Amygdala (tissue), 56 donors: ENCODE data around the gene BCAS3.
"Not testable (repeated sequence)": the region's sequence is repeated elsewhere in the genome, so short reads cannot be mapped to it uniquely, and the experiment has no call there.

ENCODE experiments used
- DNase-seq, 56 donors: peaks; one replicate each; lab custom pipeline; 2025; lab: John Stamatoyannopoulos, UW

The BCAS3 gene

GRCh38 chr17:61143026-61143425, 465.4 kb downstream of the BCAS3 start:
- no peak for DNase-seq

DNA sequence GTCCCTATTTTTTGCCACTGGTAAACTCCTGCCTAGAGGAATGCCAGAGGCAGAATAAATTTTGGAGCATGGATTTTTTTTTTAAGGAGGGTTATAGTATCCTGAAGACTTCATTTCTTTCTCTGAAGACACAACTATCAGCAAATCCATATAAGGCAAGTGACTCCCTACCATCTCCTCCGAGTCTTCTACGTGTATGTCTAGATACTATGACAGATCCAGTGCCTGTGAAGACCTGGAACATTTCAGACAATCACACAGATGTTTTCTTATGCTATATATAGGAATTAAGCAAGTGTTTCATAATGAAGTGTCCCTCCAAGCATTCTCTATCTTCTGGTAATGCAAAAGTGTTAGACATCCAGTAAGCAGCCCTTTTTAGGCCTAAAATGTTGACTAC, 466.5 kb downstream of the BCAS3 start:
- DNase-seq: no peak

DNA sequence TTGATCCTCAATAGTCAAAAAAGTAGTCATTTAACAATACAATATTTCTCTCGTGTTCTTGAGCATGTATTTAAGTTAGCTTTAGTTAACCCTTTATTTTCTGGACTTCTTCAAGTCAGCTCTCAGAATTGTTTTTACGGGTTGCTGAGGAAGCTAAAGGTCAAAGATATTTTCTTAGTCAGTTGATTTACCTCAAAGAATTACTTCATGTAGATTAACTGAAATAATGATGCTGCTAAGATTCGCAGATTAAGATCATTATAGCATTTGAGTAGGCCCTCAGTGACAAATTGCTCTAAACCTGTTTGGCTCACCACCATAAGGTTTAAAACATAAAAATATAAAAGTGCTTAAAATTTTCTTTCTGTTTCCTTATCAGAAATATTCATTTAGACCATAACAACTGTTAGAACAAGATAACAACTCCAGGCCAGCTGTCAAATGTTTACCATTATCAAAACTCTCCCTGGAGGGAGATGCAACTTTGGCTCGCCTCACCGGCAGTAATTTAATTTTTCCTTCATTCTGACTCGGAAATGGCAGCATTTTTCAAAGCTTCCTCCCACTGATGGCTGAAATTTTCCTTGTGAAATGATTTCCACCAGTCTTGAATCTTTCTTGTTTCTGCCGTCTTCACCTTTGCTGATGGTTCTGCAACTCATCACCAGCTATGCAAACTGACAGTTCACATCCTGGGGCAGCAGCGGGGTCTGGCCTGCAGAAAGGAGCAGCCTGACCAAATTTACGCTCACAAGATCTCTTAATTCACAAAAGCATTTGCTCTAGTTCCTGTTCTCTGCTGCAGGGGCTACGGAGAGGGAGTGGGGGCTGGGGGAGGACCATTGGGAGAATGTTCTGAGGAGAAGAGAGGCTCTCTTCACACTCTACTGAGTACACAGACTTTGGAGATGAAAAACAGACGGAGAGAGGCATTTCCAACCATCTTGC, 467.2 kb downstream of the BCAS3 start:
- no peak for DNase-seq

DNA sequence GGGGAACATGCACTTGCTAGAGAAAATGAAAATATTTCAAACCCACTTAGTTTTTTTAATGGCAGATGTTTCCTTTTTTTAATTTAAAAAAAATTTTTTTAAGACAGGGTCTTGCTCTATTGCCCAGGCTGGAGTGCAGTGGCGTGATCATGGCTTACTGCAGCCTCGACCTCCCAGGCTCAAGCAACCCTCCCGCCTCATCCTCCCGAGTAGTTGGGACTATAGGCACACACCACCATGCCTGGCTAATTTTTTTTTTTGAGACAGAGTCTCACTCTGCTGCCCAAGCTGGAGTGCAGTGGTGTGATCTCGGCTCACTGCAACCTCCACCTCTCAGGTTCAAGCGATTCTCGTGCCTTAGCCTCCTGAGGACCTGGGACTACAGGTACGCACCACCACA, 469.2 kb downstream of the BCAS3 start:
- DNase-seq: not testable (repeated sequence)

- no peak for DNase-seq
Observed at GRCh38 chr17:61149106-61149825, 471.6 kb downstream of the BCAS3 start.

DNA sequence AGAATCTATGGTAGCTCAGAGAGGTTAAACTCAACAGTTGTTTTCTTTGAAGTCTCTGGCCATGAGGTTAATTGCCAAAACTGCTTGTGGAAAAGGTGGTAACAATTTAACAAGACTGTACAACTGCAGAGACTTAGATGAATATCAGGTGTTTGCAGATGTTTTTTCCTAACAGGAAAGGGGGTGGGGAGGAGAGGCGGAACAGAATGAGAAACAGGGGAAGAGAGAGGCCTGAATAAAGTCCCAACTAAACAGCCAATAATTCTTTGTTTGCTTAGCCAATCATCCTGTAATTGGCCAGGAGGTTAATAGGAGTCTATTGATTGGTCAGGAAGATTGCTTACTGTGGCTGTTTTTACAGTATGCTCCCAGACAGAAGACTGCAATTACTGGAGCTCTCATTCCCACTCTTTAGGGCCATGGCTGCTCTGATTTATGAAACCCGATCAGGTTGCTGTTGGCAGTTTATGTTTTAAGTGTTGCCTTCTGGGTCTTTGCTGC, 472.3 kb downstream of the BCAS3 start:
- no peak for DNase-seq

DNA sequence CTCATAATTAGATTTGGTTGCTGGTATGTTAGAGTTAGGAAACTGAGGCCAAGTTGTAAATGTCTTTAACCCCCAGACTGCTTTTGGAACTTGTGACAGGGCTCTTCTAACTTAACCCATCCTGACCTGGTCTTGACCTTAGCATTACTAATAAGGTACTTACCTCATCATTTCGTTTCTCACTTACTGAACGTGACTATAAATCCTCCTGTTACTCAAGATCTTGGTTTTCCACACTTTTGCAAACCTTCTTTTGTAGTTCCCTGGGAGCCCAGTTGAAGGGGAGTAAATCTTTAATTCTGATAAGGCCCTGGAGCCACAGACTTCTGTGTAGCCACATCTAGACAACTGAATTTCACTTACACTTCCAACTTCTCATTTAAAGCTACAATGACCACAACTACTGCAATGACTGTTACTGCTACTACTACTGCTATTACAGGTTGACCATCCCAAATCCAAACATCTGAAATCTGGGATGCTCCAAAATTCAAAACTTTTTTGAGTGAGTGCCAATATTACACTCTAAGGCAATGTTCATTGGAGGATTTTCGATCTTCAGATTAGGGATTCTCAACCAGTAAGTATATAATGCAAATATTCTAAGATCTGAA, 473.1 kb downstream of the BCAS3 start:
- DNase-seq: no peak

GRCh38 chr17:61152898-61153297, 475.2 kb downstream of the BCAS3 start:
- no peak for DNase-seq

- DNase-seq: no peak
Observed at GRCh38 chr17:61155590-61156237, 478.1 kb downstream of the BCAS3 start.

GRCh38 chr17:61157246-61157886, 479.7 kb downstream of the BCAS3 start:
- peak in 32 of 56 donors; percentile 1 to 65 (median 10) for DNase-seq

- no peak for DNase-seq
Observed at GRCh38 chr17:61158376-61158775, 480.7 kb downstream of the BCAS3 start.

GRCh38 chr17:61159221-61159814, 481.7 kb downstream of the BCAS3 start:
- DNase-seq: no peak

DNA sequence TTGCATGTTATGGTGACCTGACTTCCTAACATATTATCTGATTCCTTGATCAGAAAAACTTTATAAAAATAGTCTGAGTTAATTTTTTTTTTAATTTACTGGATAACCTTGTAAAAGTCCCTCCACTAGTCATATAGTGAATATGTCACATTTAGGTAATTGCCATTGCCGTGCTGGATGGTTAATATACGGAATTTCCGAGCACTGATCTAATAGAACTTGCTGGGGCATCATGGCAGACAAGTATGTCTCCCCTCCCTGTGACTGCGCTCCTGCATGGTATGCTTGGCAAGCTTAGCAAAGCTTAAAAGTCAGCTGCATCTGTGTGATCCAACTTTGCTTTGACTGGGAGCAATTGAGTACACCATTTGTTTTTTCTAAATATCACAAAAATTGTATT, 482.6 kb downstream of the BCAS3 start:
- no peak for DNase-seq

- no peak for DNase-seq
Observed at GRCh38 chr17:61160789-61161445, 483.3 kb downstream of the BCAS3 start.

DNA sequence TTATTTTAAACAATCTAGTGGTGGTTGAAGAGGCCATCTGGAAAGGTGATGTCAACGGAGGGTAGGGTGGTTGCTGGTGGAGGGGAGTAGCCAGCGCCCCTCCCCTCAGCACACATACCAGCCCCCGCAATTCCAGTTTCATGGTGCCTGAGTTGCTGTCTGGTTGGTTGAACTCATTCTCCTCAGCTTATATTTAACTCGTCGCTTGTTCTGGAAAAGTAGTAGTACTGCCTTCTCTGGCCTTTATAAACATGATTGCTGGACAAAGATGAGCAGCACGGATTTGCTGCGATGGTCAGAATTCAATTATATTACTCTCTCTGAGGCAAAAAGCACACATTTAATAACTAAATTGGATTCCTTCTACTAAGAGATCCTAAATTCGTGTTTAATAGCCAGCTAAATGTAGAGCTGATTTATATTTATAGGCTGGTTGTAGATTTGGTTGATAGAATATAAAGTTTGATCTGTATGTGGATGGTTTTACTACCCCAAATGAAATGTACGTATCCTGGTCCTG, 484.0 kb downstream of the BCAS3 start:
- no peak for DNase-seq

GRCh38 chr17:61164517-61164916, 486.9 kb downstream of the BCAS3 start:
- no peak for DNase-seq

DNA sequence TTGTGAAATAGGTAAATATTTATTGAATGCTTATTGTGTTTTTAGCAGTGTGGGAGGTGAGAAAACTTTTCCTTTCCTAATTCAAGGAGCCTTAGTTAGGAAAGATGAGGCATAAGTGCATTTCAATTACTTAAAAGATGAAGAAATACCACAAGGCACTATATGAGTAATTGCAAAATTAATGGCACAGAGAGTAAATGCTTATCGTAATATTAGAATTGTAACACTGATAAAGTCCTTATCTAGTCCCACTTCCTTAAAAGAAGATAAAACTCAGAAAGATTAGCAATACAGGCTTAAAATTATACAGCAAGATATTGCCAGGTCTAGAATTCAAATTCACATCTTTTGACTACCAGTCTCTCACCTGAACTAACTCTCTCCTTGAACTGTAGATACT, 489.4 kb downstream of the BCAS3 start:
- DNase-seq: no peak

DNA sequence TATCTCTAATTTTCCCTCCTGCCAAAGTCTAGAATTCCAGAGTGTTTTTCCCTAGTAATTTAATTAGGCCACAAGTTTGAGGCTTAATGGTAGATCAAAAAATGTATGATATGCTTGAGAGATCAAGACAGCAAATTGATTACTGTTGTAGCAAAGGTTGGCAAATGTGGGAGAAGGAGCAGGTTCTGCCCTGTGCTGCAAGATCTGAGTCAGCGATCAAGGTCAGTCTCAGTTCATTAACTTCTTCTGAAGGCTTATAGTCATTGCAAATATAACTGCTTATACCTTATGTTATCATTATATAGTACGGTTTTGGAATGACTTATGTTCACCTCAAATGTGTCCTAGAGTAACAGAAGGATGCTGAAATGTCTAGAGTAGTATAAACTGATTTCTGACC, 490.9 kb downstream of the BCAS3 start:
- DNase-seq: no peak

- no peak for DNase-seq
Observed at GRCh38 chr17:61174310-61174709, 496.7 kb downstream of the BCAS3 start.
